Bone marrow (tissue), 2 donors: ENCODE measurements around the gene KCNJ9.
"Not testable (repeated sequence)": the region's sequence is repeated elsewhere in the genome, so short reads cannot be mapped to it uniquely, and the experiment has no call there.

Experiments
- DNase-seq, 2 donors: peaks; one replicate each; lab custom pipeline; 2025; lab: John Stamatoyannopoulos, UW

The KCNJ9 gene

DNA sequence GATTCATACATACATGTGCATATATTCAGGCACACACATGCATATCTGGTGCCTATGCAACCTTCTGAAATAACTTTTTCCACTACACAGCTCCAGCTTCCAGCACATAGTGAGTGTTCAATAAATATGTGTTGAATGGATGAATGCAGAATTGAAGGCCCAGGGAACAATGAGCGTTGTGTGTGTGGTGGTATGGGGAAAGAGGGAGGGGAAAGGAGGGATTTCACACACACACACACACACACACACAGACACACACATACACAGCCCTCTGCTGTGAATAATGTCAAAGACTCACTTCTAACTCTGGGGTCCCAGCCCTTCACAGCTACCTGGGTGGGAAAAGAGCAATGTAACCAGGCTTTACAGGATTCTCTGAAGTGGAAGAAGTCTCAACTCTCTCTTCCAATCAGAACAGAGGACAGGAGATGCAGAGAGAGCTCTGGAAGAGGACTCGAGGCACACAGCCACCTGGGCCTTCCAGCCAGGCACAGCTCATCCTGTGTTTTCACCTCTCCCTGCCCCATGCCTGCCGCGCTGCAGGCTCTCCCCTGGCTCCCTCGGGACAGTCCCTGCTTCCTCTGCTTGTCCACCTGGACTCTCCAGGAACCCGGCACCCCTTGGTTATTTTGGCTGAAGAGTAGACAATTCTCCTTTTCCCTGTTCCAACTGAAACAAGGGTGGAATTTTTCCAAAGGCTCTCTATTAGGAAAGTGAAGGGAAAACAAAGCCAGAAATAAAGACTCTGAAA lies 22.5 kb downstream of the KCNJ9 start:
- DNase-seq, result no peak

DNA sequence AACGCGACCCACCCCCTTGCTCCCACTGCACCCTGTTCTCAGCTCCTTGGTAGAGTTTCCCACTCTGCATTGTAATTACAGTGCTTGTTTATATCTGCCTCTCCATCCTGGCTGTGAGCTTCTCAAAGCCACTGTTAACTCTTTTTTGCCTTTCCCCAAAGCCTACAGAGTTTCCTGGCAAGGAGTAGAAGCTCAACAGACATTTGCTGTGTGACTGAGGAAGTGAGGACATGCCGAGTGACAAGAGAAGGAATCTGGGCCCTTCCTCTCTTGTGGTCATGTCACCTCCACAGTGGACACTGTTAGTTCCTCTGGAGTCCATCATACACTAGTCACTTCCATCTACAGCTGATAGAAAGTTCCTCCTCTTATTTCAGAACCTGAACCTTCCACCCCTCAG lies 23.1 kb downstream of the KCNJ9 start:
- no peak for DNase-seq

GRCh38 chr1:160105155-160105554 lies 23.8 kb downstream of the KCNJ9 start:
- no peak for DNase-seq

DNA sequence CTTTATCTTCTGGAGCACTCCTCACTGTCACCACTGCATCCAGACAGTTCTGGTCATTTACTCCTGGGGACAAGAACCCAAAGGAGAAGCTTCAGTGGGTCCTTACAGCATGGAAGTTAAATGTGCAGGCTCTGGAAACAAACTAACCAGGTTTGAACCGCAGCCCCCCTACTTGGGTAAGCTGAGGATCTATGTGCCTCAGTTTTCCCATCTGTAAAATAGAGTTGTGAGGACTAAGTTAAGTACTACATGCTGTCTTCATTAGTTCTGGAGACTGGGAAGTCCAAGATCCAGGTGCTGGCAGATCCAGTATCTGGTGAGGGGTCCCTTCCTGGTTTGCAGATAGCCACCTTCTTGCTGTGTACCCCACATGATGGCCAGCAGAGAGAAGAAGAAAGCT lies 26.2 kb downstream of the KCNJ9 start:
- DNase-seq, result no peak

DNA sequence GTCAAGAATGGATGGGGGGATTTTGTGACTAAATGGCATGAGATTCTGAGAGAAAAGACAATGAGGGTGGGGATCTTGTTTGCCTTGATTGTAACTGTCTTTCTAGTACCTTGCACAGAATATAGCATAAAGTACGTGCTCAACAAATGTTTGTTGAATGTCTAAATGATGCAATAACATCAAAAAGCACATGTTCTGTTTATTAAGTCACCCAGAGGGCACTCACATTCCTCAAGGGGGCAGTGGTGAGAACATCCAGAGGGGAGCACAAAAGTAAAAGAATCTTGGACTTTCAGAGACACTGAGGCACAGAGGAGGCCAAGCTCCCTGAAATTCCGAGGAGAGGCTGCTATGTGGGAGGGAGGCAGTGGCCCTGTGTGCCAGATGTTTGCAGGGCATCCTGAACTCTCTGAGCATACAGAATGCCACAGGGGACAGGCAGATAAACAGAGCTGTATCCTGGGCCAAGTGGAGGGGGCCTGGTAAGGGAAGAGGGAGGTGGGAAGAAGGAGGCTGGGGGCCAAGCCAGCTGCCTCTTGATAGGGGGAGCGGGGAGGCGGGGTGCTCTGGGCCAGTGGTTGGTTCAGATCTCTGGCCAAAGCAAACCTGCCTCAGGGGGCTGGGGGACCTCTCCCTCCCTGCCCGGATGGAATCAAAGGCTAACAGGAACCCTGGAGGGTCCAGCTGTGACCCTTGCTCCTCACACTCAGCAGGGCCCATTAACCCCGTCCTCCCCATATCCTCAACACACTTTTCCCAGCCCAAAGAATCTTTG lies 27.7 kb downstream of the KCNJ9 start:
- DNase-seq, result no peak

DNA sequence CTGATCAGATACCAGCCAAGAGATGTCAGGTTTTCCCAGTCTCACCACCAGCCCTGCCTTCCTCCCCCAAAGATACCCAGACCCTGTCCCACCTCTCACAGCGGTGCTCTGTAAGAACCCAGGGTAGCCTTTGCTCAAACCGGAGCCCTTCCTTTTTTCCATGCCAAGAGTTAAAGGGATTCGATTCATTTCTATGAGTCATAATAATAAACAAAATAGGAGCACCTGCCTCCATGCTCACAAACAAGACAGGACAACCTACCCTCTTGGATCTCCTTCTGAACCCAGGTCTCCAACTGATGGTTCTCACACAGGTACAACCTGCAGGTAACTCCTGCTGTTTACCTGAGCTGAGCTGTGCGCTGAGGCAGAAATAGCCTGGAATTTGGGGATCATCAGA lies 28.3 kb downstream of the KCNJ9 start:
- DNase-seq, result no peak

- DNase-seq, result not testable (repeated sequence)
Observed at GRCh38 chr1:160111462-160111861, 30.1 kb downstream of the KCNJ9 start.

DNA sequence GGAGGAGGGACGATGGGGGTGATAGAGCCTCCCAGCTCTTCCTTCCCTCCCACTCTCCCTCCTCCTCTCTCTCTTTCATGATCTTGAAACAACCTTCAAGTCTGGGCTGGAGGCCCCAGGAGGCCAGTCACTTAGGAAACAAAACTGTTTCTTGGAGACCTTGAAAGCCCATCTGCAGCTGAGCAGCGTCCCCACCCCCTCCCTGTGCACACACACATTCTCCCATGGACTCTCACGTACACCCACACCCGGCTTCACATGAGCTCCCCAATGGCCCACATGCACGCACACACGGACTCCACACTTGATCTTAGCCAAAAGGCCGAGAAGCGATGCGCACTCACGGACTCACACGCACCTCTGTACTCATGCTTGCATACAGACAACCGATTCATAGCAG lies 31.0 kb downstream of the KCNJ9 start:
- no peak for DNase-seq

DNA sequence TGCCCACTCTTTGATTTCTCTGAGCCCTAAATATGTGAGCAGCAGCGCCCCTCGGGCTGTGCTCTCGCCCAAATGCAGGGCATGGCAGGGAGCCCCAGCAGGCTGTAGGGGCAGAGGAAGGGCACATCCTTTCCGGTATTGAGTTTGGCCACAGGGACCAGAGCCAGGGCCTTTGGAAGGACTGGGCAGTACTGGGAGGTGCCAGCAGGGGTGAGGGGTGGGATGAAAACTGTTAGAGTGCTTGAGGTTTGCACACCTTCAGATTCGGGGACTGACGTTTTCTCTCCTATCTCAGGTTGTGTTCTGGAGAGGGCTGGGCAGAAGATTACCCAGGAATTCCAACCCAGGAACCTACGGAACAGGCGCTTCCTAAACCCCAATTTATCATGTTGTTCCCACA lies 32.1 kb downstream of the KCNJ9 start:
- DNase-seq, result no peak

- no peak for DNase-seq
Observed at GRCh38 chr1:160114085-160114484, 32.7 kb downstream of the KCNJ9 start.

- DNase-seq, result no peak
Observed at GRCh38 chr1:160115545-160116282, 34.4 kb downstream of the KCNJ9 start, which contains the start of gene ATP1A2. Gene ATP1A2 (plus strand): TSS chr1:160115759. CDS start chr1:160115862, 103 bp downstream.

- no peak for DNase-seq
Observed at GRCh38 chr1:160116283-160117147, 35.2 kb downstream of the KCNJ9 start.

DNA sequence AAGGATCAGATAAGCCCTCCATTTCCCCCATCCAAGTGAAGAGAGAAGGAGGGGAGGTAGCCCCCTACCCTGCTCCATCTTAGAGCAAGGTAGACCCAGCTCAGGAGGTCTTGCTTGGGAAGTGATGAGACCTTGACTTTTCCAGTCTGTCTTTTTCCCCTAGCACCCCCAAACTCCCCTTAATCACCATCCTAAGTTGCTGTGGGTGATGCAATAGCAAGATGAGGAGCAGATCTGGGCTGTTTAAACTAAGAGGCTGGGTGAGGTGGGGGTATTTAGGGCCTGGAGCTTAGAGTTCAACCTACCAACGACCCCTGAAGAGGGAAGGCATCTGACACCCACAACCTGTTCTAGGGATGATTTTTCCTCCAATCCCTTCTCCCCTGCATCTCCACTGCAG lies 36.0 kb downstream of the KCNJ9 start:
- no peak for DNase-seq

- no peak for DNase-seq
Observed at GRCh38 chr1:160117709-160118183, 36.4 kb downstream of the KCNJ9 start.

- DNase-seq, result no peak
Observed at GRCh38 chr1:160118928-160119327, 37.6 kb downstream of the KCNJ9 start.

- DNase-seq, result no peak
Observed at GRCh38 chr1:160120797-160121196, 39.5 kb downstream of the KCNJ9 start.

- no peak for DNase-seq
Observed at GRCh38 chr1:160121388-160121787, 40.0 kb downstream of the KCNJ9 start.

DNA sequence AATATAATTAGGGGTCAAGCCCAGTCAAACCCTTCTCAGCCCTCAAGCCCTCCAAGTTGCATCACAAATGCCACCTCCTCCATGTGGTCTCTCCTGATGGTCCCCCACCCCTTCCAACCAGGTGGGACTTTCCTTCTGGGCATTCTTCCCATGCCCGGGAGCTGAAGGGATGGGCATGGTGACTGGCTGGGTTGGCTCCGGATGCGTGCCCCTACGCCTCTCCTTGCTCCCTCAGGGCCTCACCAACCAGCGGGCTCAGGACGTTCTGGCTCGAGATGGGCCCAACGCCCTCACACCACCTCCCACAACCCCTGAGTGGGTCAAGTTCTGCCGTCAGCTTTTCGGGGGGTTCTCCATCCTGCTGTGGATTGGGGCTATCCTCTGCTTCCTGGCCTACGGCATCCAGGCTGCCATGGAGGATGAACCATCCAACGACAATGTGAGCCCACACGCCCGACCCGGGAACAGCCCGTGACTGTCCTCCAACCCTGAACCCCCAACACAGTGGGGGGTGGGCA lies 41.7 kb downstream of the KCNJ9 start:
- DNase-seq, result no peak

- DNase-seq, result no peak
Observed at GRCh38 chr1:160123726-160124125, 42.4 kb downstream of the KCNJ9 start.

DNA sequence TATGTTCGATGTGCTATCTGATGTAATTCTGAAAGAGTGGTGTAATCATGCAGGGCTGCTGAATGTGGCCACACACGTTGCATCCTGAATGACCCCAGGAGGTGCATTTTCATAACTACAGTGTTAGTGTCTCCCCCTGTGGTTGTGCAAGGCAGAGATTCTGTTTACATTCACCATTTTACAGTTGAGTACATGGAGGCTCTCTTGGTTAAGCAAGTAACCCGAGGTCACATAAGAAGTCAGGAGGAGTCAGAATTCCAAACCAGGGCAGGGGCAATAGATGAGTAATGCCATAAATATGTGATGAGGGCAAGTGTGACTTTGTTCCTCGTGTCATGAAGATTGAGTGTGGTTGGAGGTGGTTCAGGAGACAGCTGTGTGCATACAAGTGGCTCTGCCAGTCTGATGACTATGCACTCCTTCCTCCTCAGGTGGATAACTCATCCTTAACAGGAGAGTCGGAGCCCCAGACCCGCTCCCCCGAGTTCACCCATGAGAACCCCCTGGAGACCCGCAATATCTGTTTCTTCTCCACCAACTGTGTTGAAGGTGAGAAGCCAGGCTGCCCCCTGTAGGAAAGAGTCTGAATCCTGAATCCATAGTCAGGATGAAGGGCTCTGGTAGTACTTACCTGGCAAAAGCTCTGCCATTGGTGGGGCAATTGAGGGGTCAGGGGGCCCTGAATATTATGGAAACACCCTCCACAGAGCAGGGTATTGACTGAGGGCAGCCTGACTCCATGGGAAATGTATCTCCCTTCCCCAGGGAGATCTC lies 43.6 kb downstream of the KCNJ9 start:
- DNase-seq, result no peak

DNA sequence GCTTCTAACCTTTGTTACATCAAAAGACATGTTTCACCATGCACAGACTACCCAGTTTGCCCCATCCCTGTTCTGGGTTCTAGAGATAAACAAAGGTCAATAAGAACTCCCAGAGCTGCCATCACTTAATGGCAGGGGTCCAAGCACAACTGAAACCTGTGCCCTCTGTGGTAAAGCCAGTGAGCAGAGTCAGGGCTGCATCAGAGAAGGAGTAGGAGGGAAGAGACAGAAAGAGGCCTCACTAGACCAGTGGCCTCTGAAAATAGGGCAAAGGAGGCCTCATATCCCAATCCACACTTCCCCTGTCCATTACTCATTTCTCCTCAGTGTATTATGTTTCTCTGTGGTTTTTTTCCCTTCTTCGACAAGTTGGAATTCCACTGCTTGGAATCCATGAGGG lies 44.4 kb downstream of the KCNJ9 start:
- no peak for DNase-seq
